GM19025 (cell line): ENCODE results near the gene ESD.

ENCODE experiments used
- ATAC-seq: cut with Tn5 transposase; IDR thresholded peaks from one replicate; pipeline ENCODE4 v1.9.1; 2021; ENCODE audit warnings: mild to moderate bottlenecking, low read depth, moderate library complexity; ENCODE audit not compliant: unreplicated experiment

The ESD gene

DNA sequence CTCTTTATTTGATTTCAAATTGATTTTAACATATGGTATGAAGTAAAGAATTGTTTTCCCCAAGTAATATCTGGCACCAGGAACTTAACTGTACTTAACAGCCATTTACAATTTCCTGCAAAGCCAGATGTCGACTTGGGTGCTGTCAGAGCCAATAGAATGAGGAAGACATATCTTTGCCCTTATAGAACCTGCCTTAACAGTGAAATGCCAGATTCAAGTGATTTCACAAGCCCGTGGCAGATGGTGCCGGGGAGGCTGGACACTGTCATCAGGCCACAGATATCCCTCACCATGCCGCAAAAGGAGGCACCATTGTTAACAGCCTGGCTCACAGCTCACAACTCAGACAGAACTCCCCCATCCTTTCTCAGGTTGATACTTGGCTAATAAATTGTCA, 48.7 kb downstream of the ESD start:
- ATAC-seq: no peak

- ATAC-seq: no peak
These were observed 49.7 kb downstream of the ESD start for GRCh38 chr13:46747031-46747820.

GRCh38 chr13:46745706-46746105, 51.3 kb downstream of the ESD start:
- ATAC-seq: no peak

DNA sequence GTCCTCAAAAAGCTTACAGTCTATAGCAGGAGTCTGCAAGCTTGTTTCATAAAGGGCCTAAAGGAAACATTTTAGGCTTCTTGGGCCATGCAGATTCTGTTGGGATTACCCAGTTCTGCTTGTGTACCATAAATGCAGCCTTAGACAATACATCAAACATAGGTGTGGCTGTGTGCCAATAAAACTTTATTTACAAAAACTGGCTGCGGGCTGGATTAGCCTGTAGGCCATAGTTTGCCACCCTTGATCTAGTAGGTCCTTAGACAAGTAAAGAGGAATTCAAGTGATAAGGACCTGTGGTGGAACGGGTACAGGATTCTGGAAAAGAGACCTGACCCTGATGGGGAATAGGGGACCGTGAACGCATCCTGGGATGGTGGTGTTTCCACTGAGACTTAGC, 51.9 kb downstream of the ESD start:
- no peak for ATAC-seq

- ATAC-seq: no peak
These were observed 53.8 kb downstream of the ESD start for GRCh38 chr13:46743191-46743590.

- no peak for ATAC-seq
These were observed 57.4 kb downstream of the ESD start for GRCh38 chr13:46739447-46740098.

DNA sequence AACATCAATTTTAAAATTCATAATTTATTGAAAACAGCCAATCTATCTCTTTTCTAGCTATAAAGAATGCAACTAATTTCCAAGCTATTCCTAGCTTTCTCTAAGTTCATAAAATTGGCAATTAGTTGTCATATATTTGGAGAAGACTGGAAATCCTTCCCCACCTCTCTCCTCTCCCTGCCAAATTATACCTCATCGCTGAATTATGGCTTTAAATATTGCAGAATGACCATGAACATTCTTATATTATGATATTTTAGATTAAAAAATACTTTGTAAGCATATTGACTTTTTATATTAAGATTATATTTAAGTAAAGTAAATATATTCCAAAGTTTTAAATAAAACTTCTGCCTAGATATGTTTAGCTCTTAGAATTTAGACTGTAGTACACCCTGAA, 58.2 kb downstream of the ESD start:
- ATAC-seq: no peak

GRCh38 chr13:46738055-46738454, 58.9 kb downstream of the ESD start:
- ATAC-seq: no peak

DNA sequence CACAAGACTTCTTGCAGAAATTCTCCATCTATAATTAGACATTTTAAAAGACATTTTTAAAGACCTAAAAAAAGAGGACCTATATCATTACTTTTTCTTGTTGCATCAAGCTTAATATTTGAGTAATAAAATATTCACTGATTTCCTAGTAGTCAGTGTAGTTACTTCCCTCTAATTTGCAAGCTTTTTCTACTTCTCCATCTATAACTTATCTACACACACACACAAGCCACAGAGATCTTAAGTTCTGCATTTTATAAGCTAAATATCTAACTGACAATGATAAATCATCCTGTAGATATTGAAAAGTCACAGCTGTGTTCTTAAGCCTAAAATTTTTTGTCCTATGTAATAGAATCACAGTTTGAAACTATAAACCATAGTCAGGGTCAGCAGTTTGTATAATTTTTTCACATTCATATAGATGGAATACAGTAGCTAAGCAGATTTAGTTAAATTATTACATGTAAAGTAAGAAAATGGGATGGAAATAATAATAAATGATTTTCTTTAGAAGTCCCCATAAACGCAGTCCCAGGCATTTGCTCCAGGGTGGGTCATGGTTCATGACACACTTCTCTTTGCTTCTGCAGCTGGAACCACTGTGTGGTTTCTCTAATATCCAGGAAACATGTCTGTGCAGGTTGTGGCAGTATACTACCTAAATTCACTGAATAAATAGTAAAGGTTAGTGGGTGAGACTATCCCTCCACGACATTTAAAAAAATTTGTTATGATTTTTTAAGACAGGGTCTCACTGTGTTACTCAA, 60.2 kb downstream of the ESD start:
- ATAC-seq: no peak

- no peak for ATAC-seq
These were observed 61.5 kb downstream of the ESD start for GRCh38 chr13:46735425-46735824.

GRCh38 chr13:46731535-46731934, 65.4 kb downstream of the ESD start:
- ATAC-seq: no peak

DNA sequence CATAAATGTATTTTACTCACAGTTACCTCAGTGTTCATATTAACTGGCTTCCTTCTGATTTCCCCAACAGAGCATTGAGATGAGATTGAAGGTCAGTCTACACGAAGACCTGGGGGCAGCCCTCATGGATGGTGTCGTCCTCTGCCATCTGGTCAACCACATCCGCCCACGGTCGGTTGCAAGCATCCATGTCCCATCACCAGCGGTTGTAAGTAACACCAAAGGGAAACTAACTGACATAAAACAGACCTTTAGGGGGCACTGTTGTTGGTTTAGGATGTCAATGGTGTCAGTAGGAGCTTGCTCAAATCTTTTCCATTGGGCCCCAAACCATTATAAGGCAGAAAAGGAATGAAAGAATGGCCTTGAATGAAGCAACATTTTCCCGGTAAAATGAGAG, 68.2 kb downstream of the ESD start:
- ATAC-seq: no peak

DNA sequence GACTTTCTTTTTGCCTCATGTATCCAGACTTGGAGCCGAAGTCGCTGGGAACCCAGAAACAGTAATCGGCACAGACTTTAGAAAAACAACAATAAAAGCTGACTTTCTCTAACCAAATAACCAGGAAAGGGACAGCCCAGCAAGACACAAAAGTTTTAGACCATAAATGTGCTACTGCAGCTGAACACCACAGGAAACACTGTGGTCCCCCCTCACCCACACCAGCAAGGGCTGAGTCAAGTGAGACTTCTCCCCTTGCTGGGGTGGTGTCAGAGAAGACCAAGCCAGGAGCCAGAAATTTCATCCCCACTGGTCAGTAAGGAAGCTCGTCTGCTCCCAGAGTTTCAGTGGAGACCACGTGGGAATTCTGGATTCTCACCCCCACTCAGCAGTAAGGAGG, 70.6 kb downstream of the ESD start:
- ATAC-seq: no peak
